ENCODE data around the gene INSIG2.

DNA sequence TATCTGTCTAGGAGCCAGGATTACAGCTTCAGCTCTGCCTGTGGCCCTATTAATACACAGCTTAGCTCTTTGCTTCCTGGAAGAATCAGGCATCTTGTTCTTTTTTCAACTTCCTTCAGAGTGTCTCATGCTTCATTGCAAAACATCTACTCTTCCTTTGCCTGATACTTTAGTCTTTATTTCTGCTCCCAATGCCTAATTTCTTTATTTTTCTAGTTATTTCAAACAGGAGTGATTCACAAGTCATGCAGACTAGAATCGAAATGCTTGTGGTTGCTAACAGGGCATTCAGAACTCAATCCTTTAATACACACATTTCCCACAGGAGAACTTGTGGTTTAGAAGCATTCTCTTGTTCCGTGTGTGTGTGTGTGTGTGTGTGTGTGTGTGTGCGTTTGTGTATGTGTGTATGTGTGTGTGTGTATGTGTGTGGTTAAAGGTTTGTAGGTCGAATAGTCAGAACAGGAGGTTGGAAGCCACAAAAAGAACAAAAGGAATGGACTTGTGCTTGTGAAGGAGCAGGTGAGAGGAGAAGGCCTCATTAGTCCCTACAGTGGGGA, 28.3 kb upstream of the INSIG2 start:
- TF ChIP-seq, protein P1, sequence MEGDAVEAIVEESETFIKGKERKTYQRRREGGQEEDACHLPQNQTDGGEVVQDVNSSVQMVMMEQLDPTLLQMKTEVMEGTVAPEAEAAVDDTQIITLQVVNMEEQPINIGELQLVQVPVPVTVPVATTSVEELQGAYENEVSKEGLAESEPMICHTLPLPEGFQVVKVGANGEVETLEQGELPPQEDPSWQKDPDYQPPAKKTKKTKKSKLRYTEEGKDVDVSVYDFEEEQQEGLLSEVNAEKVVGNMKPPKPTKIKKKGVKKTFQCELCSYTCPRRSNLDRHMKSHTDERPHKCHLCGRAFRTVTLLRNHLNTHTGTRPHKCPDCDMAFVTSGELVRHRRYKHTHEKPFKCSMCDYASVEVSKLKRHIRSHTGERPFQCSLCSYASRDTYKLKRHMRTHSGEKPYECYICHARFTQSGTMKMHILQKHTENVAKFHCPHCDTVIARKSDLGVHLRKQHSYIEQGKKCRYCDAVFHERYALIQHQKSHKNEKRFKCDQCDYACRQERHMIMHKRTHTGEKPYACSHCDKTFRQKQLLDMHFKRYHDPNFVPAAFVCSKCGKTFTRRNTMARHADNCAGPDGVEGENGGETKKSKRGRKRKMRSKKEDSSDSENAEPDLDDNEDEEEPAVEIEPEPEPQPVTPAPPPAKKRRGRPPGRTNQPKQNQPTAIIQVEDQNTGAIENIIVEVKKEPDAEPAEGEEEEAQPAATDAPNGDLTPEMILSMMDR (conservative IDR thresholded peaks at IDR 0.05; ENCODE audit: low read depth, low read length) = no peak
- TF ChIP-seq EZH2 (IDR thresholded peaks at IDR 0.05; ENCODE audit: low read length, unreplicated experiment) = no peak

All from PC-3 (cell line).